Activated T-cell treated with anti-CD3 and anti-CD28 coated beads, Interleukin-2, amount 50 U/mL, for 72 hours (primary cell): ENCODE data around the gene PIGC. TPM values are rescaled to one million over a fixed set of nuclear protein-coding genes. Genes with fewer than 3 reads are reported as not detected.

Experiments
- ATAC-seq, 2 donors: fragments of 150-1000 bp; cut with Tn5 transposase; replicated peaks in 1 of 2; 2 replicates each; pipeline ENCODE4 v1.10.0; 2021; ENCODE audit warnings: moderate library complexity in 2 of 2, mild to moderate bottlenecking in 1 of 2
- DNase-seq, 2 donors: peaks; one replicate each; pipeline ENCODE4 v3.0.0; 2021 to 2022; ENCODE audit warnings: mixed read lengths in 1 of 2
- H3K27ac Mint-ChIP-seq: one replicate; pipeline ENCODE4 v1.8.0; 2022; ENCODE audit warnings: mild to moderate bottlenecking, moderate library complexity, mixed read lengths
- H3K27me3 Mint-ChIP-seq: one replicate; pipeline ENCODE4 v1.8.0; 2022; ENCODE audit warnings: low read depth, mixed read lengths
- H3K36me3 Mint-ChIP-seq, 2 donors: one replicate each; pipeline ENCODE4 v1.8.0; 2022; ENCODE audit warnings: mixed read lengths in 2 of 2, mild to moderate bottlenecking in 1 of 2; ENCODE audit not compliant: insufficient read depth in 2 of 2
- H3K4me1 Mint-ChIP-seq: one replicate; pipeline ENCODE4 v1.8.0; 2022; ENCODE audit warnings: low read depth, mixed read lengths
- H3K4me3 Mint-ChIP-seq, 2 donors: one replicate each; pipeline ENCODE4 v1.8.0; 2022; ENCODE audit warnings: mild to moderate bottlenecking in 2 of 2, mixed read lengths in 2 of 2, moderate library complexity in 2 of 2
- H3K9me3 Mint-ChIP-seq, 2 donors: one replicate each; pipeline ENCODE4 v1.8.0; 2022; ENCODE audit warnings: mixed read lengths in 2 of 2
- total RNA-seq, 2 donors: library from RNA; stranded (reverse); gene quantifications; one replicate each; pipeline ENCODE4 v1.2.3, GENCODE V29; 2022

The PIGC gene
- total RNA-seq, 2 donors from 2014 or later = 31.4 to 32.7 TPM

GRCh38 chr1:172398970-172399755 is 44.7 kb downstream of the PIGC start:
- ATAC-seq = peak; percentile 42 to 55
- DNase-seq = peak in 1 of 2 donors; percentile 13
- Mint-ChIP-seq H3K36me3 (no peaks in the 10 kb centered on the region), H3K27me3 (no peaks in the 10 kb centered on the region), H3K4me3 (peak overlapping the region; percentile 13 to 71), H3K9me3 (no peaks in the 10 kb centered on the region), H3K4me1 (peaks cover 71% of the 10 kb centered on the region), H3K27ac (peak overlapping the region; percentile 71)

- H3K4me3 Mint-ChIP-seq = peak overlapping the region in 1 of 2 donors; percentile 36
- peaks cover 81% of the 10 kb centered on the region for H3K4me1 Mint-ChIP-seq
- DNase-seq (no peak), ATAC-seq (no peak)
- H3K36me3 Mint-ChIP-seq = peaks cover 0 to 2% of the 10 kb centered on the region in 2 donors
- H3K9me3 Mint-ChIP-seq = no peaks in the 10 kb centered on the region
- H3K27me3 Mint-ChIP-seq = no peaks in the 10 kb centered on the region
- peak overlapping the region; percentile 71 for H3K27ac Mint-ChIP-seq
Measured at GRCh38 chr1:172398193-172398592, 45.7 kb downstream of the PIGC start.

- ATAC-seq = no peak
- H3K36me3 Mint-ChIP-seq = peaks cover 0 to 2% of the 10 kb centered on the region in 2 donors
- H3K27ac Mint-ChIP-seq = no peak overlapping the region
- H3K4me1 Mint-ChIP-seq = peaks cover 87% of the 10 kb centered on the region
- no peak for DNase-seq
- H3K4me3 Mint-ChIP-seq = no peak overlapping the region
- H3K27me3 Mint-ChIP-seq = no peaks in the 10 kb centered on the region
- H3K9me3 Mint-ChIP-seq = no peaks in the 10 kb centered on the region
Measured at GRCh38 chr1:172397633-172398032, 46.2 kb downstream of the PIGC start.

- peak; percentile 68 to 70 for ATAC-seq
- no peak overlapping the region for H3K27ac Mint-ChIP-seq
- H3K36me3 Mint-ChIP-seq = peaks cover 0 to 2% of the 10 kb centered on the region in 2 donors
- H3K9me3 Mint-ChIP-seq = no peaks in the 10 kb centered on the region
- H3K4me1 Mint-ChIP-seq = peaks cover 91% of the 10 kb centered on the region
- H3K27me3 Mint-ChIP-seq = no peaks in the 10 kb centered on the region
- H3K4me3 Mint-ChIP-seq = no peak overlapping the region
- no peak for DNase-seq
Measured at GRCh38 chr1:172397221-172397620, 46.6 kb downstream of the PIGC start.

- H3K4me3 Mint-ChIP-seq = peak overlapping the region in 1 of 2 donors; percentile 72
- H3K9me3 Mint-ChIP-seq = no peaks in the 10 kb centered on the region
- no peak for ATAC-seq
- no peak for DNase-seq
- H3K4me1 Mint-ChIP-seq = peaks cover 92% of the 10 kb centered on the region
- no peaks in the 10 kb centered on the region for H3K27me3 Mint-ChIP-seq
- H3K27ac Mint-ChIP-seq = no peak overlapping the region
- peaks cover 0 to 2% of the 10 kb centered on the region in 2 donors for H3K36me3 Mint-ChIP-seq
Measured at GRCh38 chr1:172395576-172395975, 48.3 kb downstream of the PIGC start.

GRCh38 chr1:172394811-172395210 is 49.1 kb downstream of the PIGC start:
- ATAC-seq (peak; percentile 11 to 15), DNase-seq (no peak)
- peaks cover 91% of the 10 kb centered on the region for H3K4me1 Mint-ChIP-seq
- no peaks in the 10 kb centered on the region for H3K9me3 Mint-ChIP-seq
- H3K4me3 Mint-ChIP-seq = peak overlapping the region; percentile 56 to 72
- no peaks in the 10 kb centered on the region for H3K27me3 Mint-ChIP-seq
- peak overlapping the region; percentile 72 for H3K27ac Mint-ChIP-seq
- peaks cover 0 to 2% of the 10 kb centered on the region in 2 donors for H3K36me3 Mint-ChIP-seq

- peak; percentile 92 for ATAC-seq
- H3K27me3 Mint-ChIP-seq = no peaks in the 10 kb centered on the region
- H3K4me3 Mint-ChIP-seq = peak overlapping the region; percentile 56 to 72
- peak; percentile 67 to 73 for DNase-seq
- H3K9me3 Mint-ChIP-seq = no peaks in the 10 kb centered on the region
- H3K27ac Mint-ChIP-seq = peak overlapping the region; percentile 72
- peaks cover 0 to 2% of the 10 kb centered on the region in 2 donors for H3K36me3 Mint-ChIP-seq
- peaks cover 85% of the 10 kb centered on the region for H3K4me1 Mint-ChIP-seq
Measured at GRCh38 chr1:172394141-172394751, 49.6 kb downstream of the PIGC start.

GRCh38 chr1:172393354-172393753 is 50.5 kb downstream of the PIGC start:
- H3K9me3 Mint-ChIP-seq = no peaks in the 10 kb centered on the region
- H3K4me3 Mint-ChIP-seq = peak overlapping the region; percentile 28 to 72
- H3K4me1 Mint-ChIP-seq = peaks cover 76% of the 10 kb centered on the region
- peaks cover 0 to 2% of the 10 kb centered on the region in 2 donors for H3K36me3 Mint-ChIP-seq
- DNase-seq (no peak), ATAC-seq (peak in 1 of 2 donors; percentile 18)
- H3K27me3 Mint-ChIP-seq = no peaks in the 10 kb centered on the region
- peak overlapping the region; percentile 74 for H3K27ac Mint-ChIP-seq

GRCh38 chr1:172391976-172392375 is 51.9 kb downstream of the PIGC start:
- Mint-ChIP-seq H3K27ac (no peak overlapping the region), H3K4me1 (peaks cover 63% of the 10 kb centered on the region), H3K27me3 (no peaks in the 10 kb centered on the region), H3K4me3 (no peak overlapping the region), H3K9me3 (no peaks in the 10 kb centered on the region), H3K36me3 (peaks cover 0 to 2% of the 10 kb centered on the region in 2 donors)
- ATAC-seq = no peak
- DNase-seq = no peak

Other genes starting within 250 kb of the PIGC start
- not detected for gene C1orf105, start 23.4 kb downstream of the PIGC start, total RNA-seq
- gene SUCO, start 89.1 kb upstream of the PIGC start, total RNA-seq = 10 to 100 TPM; 27.6 to 31.3 TPM
- gene FASLG, start 215.0 kb upstream of the PIGC start, total RNA-seq = 1 to 10 TPM; 3.9 to 9.0 TPM